Measurements from ENCODE around the gene INPP4B. TPM values are rescaled to one million over a fixed set of nuclear protein-coding genes. Genes with fewer than 3 reads are reported as not detected.

INPP4B gene
- total and polyA plus RNA-seq, 2 donors (not counting 1 experiment from before 2014, with no cell fraction given): 19.7 to 22.2 TPM

GRCh38 chr4:142352712-142353111 is 493.4 kb downstream of the INPP4B start:
- no peak for TF ChIP-seq EZH2 (IDR thresholded peaks at IDR 0.05; ENCODE audit: low read length, missing control alignments)
- TF ChIP-seq, protein P1, sequence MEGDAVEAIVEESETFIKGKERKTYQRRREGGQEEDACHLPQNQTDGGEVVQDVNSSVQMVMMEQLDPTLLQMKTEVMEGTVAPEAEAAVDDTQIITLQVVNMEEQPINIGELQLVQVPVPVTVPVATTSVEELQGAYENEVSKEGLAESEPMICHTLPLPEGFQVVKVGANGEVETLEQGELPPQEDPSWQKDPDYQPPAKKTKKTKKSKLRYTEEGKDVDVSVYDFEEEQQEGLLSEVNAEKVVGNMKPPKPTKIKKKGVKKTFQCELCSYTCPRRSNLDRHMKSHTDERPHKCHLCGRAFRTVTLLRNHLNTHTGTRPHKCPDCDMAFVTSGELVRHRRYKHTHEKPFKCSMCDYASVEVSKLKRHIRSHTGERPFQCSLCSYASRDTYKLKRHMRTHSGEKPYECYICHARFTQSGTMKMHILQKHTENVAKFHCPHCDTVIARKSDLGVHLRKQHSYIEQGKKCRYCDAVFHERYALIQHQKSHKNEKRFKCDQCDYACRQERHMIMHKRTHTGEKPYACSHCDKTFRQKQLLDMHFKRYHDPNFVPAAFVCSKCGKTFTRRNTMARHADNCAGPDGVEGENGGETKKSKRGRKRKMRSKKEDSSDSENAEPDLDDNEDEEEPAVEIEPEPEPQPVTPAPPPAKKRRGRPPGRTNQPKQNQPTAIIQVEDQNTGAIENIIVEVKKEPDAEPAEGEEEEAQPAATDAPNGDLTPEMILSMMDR (conservative IDR thresholded peaks at IDR 0.05 in 1 of 2, IDR thresholded peaks at IDR 0.05 in 1 of 2; ENCODE audit: low read depth in 1 of 2, low read length in 2 of 2): no peak
- no peak overlapping the region for H3K4me3 ChIP-seq (replicated peaks in 1 of 4; ENCODE audit: control extremely low read depth in 1 of 4, insufficient read depth in 1 of 4, low read depth in 3 of 4, low read length in 4 of 4)
- no peak for DNase-seq (ENCODE audit: low read depth in 2 of 2)
- no peak overlapping the region for H3K4me2 ChIP-seq (ENCODE audit: extremely low read depth, insufficient read depth, low read length)
- H3K4me1 ChIP-seq (ENCODE audit: control insufficient read depth, extremely low read depth, insufficient read depth, low read length): no peaks in the 10 kb centered on the region
- H3K36me3 ChIP-seq (ENCODE audit: control insufficient read depth, insufficient read depth, low read length): no peaks in the 10 kb centered on the region
- H3K9me3 ChIP-seq (ENCODE audit: control insufficient read depth, insufficient read depth, low read depth, low read length): no peaks in the 10 kb centered on the region
- no peak overlapping the region for H2AFZ ChIP-seq (ENCODE audit: low read length)
- H3K9ac ChIP-seq (ENCODE audit: insufficient read depth, low read length): no peak overlapping the region
- H3K79me2 ChIP-seq (ENCODE audit: control insufficient read depth, insufficient read depth, low read length): no peaks in the 10 kb centered on the region
- H3K27me3 ChIP-seq (ENCODE audit: control insufficient read depth, insufficient read depth, low read length): no peaks in the 10 kb centered on the region
- no peaks in the 10 kb centered on the region for H4K20me1 ChIP-seq (ENCODE audit: control insufficient read depth, extremely low read depth, insufficient read depth, low read length)
- H3K27ac ChIP-seq (ENCODE audit: insufficient read depth, low read length): no peak overlapping the region

DNA sequence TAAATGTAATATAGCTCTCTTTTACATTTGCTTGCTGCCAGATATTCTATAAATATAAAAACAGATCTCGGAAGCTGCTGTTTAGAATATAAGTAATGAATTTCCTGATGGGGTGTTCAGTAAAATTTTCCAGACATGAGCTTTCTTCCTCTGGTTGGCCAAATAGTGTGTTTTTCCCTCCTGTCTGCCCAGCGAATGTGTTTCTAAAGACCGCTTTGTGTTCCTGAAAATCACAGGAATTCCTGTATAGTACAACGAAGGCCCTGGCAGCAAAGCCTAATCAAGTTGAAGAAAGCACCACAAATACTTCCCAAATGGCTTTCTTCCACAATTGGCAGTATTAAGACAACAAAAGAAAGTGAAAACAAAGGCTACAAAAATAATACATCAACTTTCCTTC is 494.1 kb downstream of the INPP4B start:
- Histone ChIP-seq H3K79me2 (ENCODE audit: control insufficient read depth, insufficient read depth, low read length) (no peaks in the 10 kb centered on the region), H3K9ac (ENCODE audit: insufficient read depth, low read length) (no peak overlapping the region), H4K20me1 (ENCODE audit: control insufficient read depth, extremely low read depth, insufficient read depth, low read length) (no peaks in the 10 kb centered on the region), H3K9me3 (ENCODE audit: control insufficient read depth, insufficient read depth, low read depth, low read length) (no peaks in the 10 kb centered on the region), H3K27ac (ENCODE audit: insufficient read depth, low read length) (no peak overlapping the region), H2AFZ (ENCODE audit: low read length) (peak overlapping the region; percentile 34), H3K4me2 (ENCODE audit: extremely low read depth, insufficient read depth, low read length) (peak overlapping the region; percentile 65), H3K36me3 (ENCODE audit: control insufficient read depth, insufficient read depth, low read length) (no peaks in the 10 kb centered on the region), H3K4me3 (replicated peaks in 1 of 4; ENCODE audit: control extremely low read depth in 1 of 4, insufficient read depth in 1 of 4, low read depth in 3 of 4, low read length in 4 of 4) (peak overlapping the region in 2 of 4 experiments; percentile 7 to 42), H3K4me1 (ENCODE audit: control insufficient read depth, extremely low read depth, insufficient read depth, low read length) (no peaks in the 10 kb centered on the region), H3K27me3 (ENCODE audit: control insufficient read depth, insufficient read depth, low read length) (no peaks in the 10 kb centered on the region)
- TF ChIP-seq EZH2 (IDR thresholded peaks at IDR 0.05; ENCODE audit: low read length, missing control alignments): no peak
- TF ChIP-seq, protein P1 (conservative IDR thresholded peaks at IDR 0.05 in 1 of 2, IDR thresholded peaks at IDR 0.05 in 1 of 2; ENCODE audit: low read depth in 1 of 2, low read length in 2 of 2): no peak
- peak in 1 of 2 donors; percentile 40 for DNase-seq (ENCODE audit: low read depth in 2 of 2)

DNA sequence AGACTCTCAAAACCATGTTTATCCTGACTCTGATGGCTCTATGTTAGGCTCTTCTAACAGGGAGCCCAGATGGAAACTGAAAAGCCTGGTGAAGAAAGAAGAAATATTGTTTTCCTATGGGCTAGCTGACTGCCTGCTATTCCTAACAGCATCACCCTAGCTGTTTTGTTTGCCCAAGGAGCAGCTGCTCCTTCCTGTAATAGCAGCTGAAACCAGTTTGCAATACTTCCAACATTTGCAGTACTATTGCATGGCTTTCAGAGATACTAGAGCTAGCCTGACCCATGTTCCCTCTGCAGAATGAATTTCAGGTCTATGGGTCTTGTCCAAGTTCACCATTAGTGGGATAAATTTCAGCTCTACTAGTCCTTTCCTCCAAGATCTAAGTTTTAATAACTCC is 495.2 kb downstream of the INPP4B start:
- H4K20me1 ChIP-seq (ENCODE audit: control insufficient read depth, extremely low read depth, insufficient read depth, low read length): no peaks in the 10 kb centered on the region
- H3K27ac ChIP-seq (ENCODE audit: insufficient read depth, low read length): no peak overlapping the region
- TF ChIP-seq, protein P1 (conservative IDR thresholded peaks at IDR 0.05 in 1 of 2, IDR thresholded peaks at IDR 0.05 in 1 of 2; ENCODE audit: low read depth in 1 of 2, low read length in 2 of 2): no peak
- no peak for TF ChIP-seq EZH2 (IDR thresholded peaks at IDR 0.05; ENCODE audit: low read length, missing control alignments)
- H3K79me2 ChIP-seq (ENCODE audit: control insufficient read depth, insufficient read depth, low read length): no peaks in the 10 kb centered on the region
- no peak overlapping the region for H2AFZ ChIP-seq (ENCODE audit: low read length)
- no peaks in the 10 kb centered on the region for H3K36me3 ChIP-seq (ENCODE audit: control insufficient read depth, insufficient read depth, low read length)
- H3K4me2 ChIP-seq (ENCODE audit: extremely low read depth, insufficient read depth, low read length): no peak overlapping the region
- no peak overlapping the region for H3K4me3 ChIP-seq (replicated peaks in 1 of 4; ENCODE audit: control extremely low read depth in 1 of 4, insufficient read depth in 1 of 4, low read depth in 3 of 4, low read length in 4 of 4)
- H3K9ac ChIP-seq (ENCODE audit: insufficient read depth, low read length): no peak overlapping the region
- no peaks in the 10 kb centered on the region for H3K27me3 ChIP-seq (ENCODE audit: control insufficient read depth, insufficient read depth, low read length)
- H3K9me3 ChIP-seq (ENCODE audit: control insufficient read depth, insufficient read depth, low read depth, low read length): no peaks in the 10 kb centered on the region
- peak in 1 of 2 donors; percentile 84 for DNase-seq (ENCODE audit: low read depth in 2 of 2)
- no peaks in the 10 kb centered on the region for H3K4me1 ChIP-seq (ENCODE audit: control insufficient read depth, extremely low read depth, insufficient read depth, low read length)

Data from fibroblast of lung (primary cell).